ENCODE data around the gene AHRR. TPM values are rescaled to one million over a fixed set of nuclear protein-coding genes. Genes with fewer than 3 reads are reported as not detected.

The AHRR gene
- total RNA-seq, 1 donor from 2014 or later = 0.53 TPM

GRCh38 chr5:478369-478981, 157.0 kb downstream of the AHRR start:
- no peak for FAIRE-seq
- TF ChIP-seq CTCF (IDR thresholded peaks at IDR 0.05; ENCODE audit: insufficient read depth, low read length, severe bottlenecking) = no peak

GRCh38 chr5:478982-479535, 157.5 kb downstream of the AHRR start:
- FAIRE-seq (no peak), DNase-seq (ENCODE audit: low read depth) (no peak)
- Histone ChIP-seq H3K27me3 (ENCODE audit: control insufficient read depth, insufficient read depth, low read length) (no peaks in the 10 kb centered on the region), H3K4me3 (ENCODE audit: low read depth, low read length) (no peak overlapping the region), H3K36me3 (ENCODE audit: control insufficient read depth, insufficient read depth, low read length) (no peaks in the 10 kb centered on the region)
- TF ChIP-seq CTCF (IDR thresholded peaks at IDR 0.05; ENCODE audit: insufficient read depth, low read length, severe bottlenecking) = no peak

More at GRCh38 chr5:478369-478981, 157.0 kb downstream of the AHRR start:
- DNase-seq (ENCODE audit: low read depth) = no peak
- no peaks in the 10 kb centered on the region for H3K36me3 ChIP-seq (ENCODE audit: control insufficient read depth, insufficient read depth, low read length)
- no peak overlapping the region for H3K4me3 ChIP-seq (ENCODE audit: low read depth, low read length)
- no peaks in the 10 kb centered on the region for H3K27me3 ChIP-seq (ENCODE audit: control insufficient read depth, insufficient read depth, low read length)

- no peaks in the 10 kb centered on the region for H3K36me3 ChIP-seq (ENCODE audit: control insufficient read depth, insufficient read depth, low read length)
- no peak for DNase-seq (ENCODE audit: low read depth)
- FAIRE-seq = no peak
- TF ChIP-seq CTCF (IDR thresholded peaks at IDR 0.05; ENCODE audit: insufficient read depth, low read length, severe bottlenecking) = no peak
- no peaks in the 10 kb centered on the region for H3K27me3 ChIP-seq (ENCODE audit: control insufficient read depth, insufficient read depth, low read length)
- no peak overlapping the region for H3K4me3 ChIP-seq (ENCODE audit: low read depth, low read length)
Observed at GRCh38 chr5:479566-480319, 158.2 kb downstream of the AHRR start.

GRCh38 chr5:481347-481746, 159.8 kb downstream of the AHRR start:
- TF ChIP-seq CTCF (IDR thresholded peaks at IDR 0.05; ENCODE audit: insufficient read depth, low read length, severe bottlenecking) = no peak
- no peaks in the 10 kb centered on the region for H3K27me3 ChIP-seq (ENCODE audit: control insufficient read depth, insufficient read depth, low read length)
- no peaks in the 10 kb centered on the region for H3K36me3 ChIP-seq (ENCODE audit: control insufficient read depth, insufficient read depth, low read length)
- H3K4me3 ChIP-seq (ENCODE audit: low read depth, low read length) = no peak overlapping the region
- DNase-seq (ENCODE audit: low read depth) (no peak), FAIRE-seq (no peak)

GRCh38 chr5:482021-482420, 160.5 kb downstream of the AHRR start:
- no peak overlapping the region for H3K4me3 ChIP-seq (ENCODE audit: low read depth, low read length)
- DNase-seq (ENCODE audit: low read depth) (no peak), FAIRE-seq (no peak)
- no peaks in the 10 kb centered on the region for H3K27me3 ChIP-seq (ENCODE audit: control insufficient read depth, insufficient read depth, low read length)
- TF ChIP-seq CTCF (IDR thresholded peaks at IDR 0.05; ENCODE audit: insufficient read depth, low read length, severe bottlenecking) = no peak
- no peaks in the 10 kb centered on the region for H3K36me3 ChIP-seq (ENCODE audit: control insufficient read depth, insufficient read depth, low read length)
